GM21367 (cell line): ENCODE data around the gene TPBGL.

Source experiments
- ATAC-seq: cut with Tn5 transposase; IDR thresholded peaks from one replicate; pipeline ENCODE4 v1.9.1; 2021; ENCODE audit not compliant: unreplicated experiment

TPBGL gene

DNA sequence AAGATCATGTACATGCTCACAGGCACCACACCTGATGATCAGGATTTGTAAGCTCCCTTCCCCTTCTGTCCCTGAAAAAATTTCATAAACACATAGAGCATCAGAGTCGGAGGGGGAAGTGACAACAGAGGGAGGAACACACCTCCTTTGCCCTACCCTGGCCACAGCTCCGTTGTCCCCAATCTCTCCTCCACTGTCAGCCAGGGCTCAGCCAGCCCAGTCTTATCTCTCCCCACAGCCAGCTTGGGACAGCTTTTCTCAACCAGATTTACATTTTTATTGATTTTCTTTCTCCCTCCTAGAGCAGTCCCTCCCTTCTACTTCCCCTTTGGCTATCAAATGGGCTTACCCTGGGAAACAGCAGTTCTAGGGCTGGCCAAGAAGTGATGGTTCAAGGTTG is 32.1 kb upstream of the TPBGL start:
- ATAC-seq = no peak

DNA sequence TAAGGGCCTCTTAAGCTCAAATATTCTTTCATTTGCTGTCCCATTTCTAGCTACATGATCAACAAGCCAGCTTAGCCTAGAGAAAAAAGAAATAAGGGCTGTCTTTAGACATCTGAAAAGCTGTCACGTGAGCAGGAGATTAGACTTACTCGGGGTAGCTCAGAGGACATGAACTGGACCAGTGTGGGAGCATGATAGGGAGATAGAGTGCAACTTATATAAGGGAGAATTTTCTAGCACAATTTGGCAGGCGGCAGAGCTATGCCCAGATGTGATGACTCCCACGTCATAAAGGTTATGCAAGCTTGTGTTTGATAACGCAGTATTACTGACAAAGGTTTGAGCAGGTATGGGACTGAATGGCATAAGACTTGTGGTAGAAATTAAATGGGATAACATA is 28.2 kb upstream of the TPBGL start:
- no peak for ATAC-seq

DNA sequence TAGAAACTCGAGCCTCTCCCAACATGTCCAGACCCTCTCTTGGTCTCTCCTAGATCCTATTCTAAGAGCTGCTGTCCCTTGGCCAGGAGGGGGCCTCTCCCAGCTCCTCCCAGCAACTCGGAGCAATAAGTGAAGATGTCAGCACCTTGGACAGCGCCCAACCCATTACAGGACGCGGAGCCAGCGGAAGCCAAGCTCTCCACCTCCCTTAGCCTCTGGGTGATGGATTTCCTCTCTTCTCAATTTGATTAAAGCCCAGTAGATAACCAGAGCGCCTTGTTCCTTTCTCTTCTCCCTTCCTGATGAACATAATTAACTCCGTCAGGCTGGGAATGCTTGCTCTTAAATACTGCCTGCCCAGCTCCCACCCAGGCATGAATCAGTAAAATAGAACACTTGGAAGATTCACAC is 26.2 kb upstream of the TPBGL start:
- no peak for ATAC-seq

DNA sequence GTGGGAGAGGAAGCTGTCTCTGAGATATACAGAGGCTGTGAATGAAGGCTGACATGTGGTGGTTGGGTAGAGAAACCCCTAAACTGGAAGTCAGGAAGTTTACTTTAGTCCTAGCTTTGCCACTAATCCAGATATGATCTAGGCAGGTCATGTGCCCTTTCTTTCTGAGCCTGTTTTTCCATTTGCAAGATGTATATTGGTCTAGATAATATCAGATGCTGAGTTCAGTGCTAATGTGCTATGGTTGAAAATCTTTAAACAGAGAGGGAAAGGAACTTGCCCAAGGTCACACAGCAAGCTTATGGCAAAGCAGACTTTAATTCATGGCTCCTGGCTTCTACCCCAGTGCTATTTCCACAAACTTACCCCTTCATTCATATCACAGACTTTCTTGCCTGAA is 25.7 kb upstream of the TPBGL start:
- ATAC-seq = no peak

DNA sequence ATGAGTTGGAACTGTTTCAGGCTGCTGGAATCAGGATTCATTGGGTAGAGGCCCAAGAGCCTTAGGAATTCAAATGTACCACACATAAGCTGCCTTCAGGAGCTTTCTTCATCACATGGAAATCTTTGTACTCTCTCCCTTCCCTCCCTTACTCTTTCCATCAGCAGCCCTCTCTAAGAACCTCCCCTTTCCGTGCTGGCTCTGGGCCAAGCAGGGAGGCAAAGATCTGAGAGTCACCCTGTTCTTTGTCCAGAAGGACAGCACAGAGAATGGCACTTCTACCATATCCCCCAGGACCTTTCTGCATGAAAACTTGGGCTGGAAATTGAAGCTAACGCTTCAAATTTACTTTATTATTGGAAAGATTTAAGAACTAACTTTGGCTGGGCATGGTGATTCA is 20.7 kb upstream of the TPBGL start:
- no peak for ATAC-seq

DNA sequence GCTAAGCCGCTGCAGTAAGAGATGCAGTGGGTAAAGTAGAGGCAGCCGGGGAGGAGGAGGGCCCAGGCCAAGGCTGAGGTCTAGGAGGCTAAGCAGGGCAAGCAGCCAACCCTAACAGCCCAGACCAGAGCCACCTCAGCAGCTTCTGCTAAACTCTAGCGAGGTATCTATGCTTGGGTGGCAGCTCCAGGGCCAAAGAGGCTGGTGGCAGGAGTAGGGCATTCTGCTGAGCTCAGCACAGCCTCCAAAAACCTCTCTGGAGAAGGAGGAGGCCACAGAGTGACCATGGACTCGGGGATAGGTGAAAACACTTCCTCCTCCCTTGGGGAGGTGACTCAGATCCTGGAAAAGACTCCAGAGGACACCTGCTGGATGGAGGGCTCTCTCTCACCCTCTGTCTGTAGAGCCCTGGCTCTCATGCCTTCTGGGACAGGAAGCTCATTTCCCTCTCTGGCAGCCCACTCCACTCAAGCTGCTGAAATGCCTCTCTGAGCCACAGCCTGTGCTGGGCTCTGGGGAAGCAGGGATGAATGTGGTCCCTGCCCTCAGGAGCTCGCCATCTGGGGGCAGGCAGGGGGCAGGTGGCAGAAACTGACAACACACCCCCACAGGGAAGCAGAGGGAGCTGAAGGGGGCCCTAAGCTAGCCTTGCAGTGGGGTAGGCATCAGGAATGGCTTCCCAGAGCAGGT is 16.5 kb upstream of the TPBGL start:
- ATAC-seq = no peak

DNA sequence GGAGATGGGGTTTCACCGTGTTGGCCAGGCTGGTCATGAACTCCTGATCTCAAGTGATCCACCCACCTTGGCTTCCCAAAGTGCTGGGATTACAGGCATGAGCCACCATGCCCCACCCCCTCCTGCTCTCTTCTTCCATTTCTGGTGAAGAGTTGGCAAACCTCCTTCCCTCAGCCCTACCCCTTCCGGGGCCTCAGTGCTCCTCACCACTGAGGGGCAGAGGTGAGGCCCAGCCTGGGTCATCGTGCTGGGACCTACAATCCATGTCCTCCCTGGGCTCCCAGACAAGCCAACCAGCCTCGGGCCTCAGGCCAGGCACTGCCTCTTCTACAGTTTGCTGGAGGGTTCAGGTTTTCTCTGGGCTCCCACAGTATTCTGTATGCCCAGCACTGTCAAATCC is 14.8 kb upstream of the TPBGL start:
- no peak for ATAC-seq

DNA sequence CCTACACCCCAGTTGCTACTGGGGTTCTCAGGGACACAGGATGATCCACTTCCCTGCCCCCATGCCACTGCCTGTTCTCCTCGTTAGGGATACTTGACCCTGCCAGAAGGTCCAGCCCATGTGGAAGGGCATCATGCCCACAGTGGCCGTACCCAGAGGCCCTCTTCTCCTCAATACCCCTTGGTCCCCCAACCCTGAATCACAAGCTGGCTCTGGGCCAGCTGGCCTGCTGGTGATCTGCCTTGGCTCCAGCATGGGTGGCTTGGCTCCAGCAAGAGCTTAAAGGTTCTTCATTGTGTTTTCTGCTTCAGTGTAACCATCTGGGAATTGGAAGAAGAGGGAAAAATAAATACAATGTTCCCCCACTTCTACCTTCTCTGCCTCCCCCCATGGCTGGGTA is 11.1 kb upstream of the TPBGL start:
- no peak for ATAC-seq

DNA sequence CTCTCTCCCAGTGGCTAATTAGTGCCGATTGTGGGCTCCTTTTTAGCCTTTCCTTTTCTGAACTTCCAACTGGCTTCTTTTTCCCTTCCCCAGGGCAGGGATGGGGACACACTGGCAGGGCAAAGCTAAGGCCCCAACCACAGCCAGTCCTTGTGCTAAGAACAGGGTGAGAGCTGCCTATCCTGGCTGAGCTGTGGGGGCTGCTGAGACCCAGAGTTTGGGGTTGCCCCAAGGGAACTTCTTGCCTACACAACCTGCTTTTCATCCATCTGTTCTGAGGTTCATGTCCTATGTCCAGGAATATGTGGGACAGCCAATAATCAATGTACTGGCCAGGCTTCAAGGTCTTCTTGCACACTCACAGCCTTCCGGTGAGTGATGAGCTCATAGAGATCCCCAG is 10.0 kb upstream of the TPBGL start:
- ATAC-seq = no peak

DNA sequence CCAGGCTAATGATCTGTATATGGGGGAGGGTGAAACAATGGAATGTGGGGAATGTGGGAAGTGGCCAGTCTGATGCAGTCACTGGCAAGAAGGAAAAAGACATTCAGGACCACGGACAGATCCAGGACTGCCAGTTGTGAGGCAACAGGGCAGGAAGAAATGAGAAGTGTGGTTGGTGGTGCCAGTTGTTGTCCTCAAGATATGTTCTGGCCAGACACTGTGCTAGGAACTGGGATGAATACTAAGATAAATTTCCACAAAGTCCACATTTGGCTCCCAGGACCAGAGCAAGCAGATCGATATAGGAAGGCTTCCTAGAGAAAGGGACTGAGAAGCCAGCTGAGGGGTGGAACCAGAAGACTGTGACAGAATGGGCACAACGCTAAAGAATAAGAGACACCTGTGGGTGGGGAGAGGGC is 6.8 kb upstream of the TPBGL start:
- no peak for ATAC-seq

DNA sequence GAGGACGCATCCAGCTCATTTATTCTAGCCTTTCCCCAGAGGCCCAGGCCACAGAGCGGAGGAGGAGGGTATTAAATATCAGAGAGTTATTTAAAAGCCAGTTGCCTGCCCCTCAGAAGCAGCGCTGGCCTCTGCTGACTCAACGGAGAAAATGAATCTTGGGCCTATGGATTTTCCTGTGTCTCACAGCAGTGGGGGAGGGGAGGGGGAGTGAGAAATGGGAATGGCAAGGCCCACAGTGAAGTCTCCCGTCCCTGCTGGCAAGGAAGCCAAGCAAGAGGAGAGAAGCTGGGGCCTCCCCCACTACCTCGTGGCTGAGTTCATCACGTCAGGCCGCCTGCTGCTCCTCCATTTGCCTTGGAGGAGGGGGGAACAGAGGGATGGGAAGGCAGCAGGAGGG is 4.5 kb upstream of the TPBGL start:
- ATAC-seq = no peak

DNA sequence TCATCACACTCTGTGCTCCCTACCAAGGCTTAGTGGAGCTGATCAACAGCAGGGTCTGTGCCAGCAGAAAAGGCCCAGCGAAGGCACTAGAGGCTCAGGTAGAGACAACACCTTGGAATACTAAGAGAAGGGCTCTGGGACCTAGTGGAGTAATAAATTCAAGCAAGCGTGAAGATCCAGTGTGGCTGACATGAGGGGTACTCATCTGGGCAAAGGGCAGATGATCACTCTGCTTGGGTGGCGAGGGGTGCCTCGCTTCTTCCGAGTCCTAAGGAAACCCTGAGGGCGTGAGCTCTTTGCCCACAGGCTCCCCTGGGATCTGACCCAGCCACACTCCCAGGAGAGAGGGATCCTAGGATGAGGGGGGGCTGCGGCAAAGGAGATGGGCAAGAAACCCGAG is 3.5 kb upstream of the TPBGL start:
- no peak for ATAC-seq

DNA sequence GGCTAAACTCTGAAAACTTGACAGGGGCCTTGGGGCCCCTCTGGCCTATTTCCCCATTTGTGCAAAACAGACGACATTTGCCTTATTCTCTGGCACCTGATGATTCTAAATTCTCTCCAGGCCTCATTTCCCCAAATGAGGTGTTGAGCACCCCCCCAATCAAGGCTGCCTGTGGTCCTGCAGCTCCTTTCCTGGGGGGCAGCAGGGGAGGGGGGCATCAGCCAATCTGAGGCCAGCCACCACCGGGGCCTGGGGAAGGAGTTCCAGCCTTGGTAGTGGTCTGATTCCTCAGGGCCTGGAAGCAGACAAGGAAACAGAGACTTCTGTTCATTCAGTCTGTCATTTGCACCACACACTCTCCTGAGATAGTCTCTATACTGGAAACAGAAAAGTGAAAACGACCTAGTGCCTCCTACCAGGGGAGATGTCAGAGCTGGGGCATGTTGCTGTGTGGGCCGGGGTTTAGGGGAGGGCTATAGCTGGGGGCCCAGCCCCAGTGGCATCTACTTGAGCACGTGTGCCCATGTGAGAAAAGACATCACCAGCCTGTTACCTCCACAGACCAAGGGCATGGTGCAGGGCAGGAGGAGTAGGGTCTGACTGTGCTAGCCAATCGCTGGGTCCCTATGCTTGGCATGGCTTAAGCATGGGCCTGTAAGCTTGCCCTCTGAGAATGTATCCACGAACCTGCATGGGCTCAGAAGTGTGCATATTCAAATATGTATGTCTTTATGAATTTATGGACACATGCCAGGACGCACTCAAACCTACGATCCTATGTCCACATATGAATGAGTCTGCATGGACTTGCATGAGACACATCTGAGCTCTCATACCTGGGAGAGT is 1.8 kb upstream of the TPBGL start:
- ATAC-seq = no peak

DNA sequence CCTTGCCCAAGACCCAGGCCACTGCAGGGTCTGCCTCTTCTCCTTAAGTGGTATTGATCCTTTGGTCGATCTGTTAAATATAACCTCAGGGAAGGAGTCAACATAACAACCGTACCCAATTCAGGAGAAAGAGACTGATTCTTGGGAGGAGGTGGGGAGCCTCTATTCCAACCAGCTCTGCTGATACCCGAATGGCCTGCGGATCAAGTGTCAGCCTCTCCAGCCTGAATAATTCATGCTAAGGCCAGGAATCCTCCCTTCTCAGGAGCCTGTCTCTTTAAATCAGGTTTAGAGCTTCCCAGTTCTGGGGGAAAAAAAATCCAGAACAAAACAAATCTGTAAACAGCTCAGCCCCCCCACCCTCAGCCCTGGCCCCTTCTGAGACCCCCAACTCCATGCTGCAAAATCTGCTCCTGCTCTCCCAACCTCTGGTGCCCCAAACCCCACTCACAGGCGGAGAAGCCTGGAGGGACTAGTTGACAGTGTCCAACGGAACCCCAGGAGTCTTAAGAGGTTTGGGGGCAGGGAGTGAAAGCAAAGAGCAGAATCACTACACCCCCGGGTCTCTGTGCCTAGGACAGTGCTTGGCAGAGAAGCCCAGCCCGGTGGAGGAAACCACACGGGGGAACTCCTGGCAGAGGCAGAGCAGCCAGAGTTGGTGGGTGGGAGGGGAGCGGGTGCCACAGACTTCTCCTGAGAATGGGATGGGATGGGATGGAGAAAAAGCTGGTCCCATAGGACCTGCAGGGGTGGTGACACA is 863 bp upstream of the TPBGL start:
- no peak for ATAC-seq

DNA sequence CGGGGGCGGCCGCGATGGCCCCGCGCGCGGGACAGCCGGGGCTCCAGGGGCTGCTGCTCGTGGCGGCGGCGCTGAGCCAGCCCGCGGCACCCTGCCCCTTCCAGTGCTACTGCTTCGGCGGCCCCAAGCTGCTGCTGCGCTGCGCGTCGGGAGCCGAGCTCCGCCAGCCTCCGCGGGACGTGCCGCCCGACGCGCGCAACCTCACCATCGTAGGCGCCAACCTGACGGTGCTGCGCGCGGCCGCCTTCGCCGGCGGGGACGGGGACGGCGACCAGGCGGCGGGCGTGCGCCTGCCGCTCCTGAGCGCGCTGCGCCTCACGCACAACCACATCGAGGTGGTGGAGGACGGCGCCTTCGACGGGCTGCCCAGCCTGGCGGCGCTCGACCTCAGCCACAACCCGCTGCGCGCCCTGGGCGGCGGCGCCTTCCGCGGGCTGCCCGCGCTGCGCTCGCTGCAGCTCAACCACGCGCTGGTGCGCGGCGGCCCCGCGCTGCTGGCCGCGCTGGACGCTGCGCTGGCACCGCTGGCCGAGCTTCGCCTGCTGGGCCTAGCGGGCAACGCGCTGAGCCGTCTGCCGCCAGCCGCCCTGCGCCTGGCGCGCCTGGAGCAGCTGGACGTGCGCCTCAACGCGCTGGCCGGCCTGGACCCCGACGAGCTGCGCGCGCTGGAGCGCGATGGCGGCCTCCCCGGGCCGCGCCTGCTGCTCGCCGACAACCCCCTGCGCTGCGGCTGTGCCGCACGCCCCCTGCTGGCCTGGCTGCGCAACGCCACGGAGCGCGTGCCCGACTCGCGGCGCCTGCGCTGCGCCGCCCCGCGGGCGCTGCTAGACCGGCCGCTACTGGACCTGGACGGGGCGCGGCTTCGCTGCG is 697 bp downstream of the TPBGL start:
- ATAC-seq = peak; percentile 77

DNA sequence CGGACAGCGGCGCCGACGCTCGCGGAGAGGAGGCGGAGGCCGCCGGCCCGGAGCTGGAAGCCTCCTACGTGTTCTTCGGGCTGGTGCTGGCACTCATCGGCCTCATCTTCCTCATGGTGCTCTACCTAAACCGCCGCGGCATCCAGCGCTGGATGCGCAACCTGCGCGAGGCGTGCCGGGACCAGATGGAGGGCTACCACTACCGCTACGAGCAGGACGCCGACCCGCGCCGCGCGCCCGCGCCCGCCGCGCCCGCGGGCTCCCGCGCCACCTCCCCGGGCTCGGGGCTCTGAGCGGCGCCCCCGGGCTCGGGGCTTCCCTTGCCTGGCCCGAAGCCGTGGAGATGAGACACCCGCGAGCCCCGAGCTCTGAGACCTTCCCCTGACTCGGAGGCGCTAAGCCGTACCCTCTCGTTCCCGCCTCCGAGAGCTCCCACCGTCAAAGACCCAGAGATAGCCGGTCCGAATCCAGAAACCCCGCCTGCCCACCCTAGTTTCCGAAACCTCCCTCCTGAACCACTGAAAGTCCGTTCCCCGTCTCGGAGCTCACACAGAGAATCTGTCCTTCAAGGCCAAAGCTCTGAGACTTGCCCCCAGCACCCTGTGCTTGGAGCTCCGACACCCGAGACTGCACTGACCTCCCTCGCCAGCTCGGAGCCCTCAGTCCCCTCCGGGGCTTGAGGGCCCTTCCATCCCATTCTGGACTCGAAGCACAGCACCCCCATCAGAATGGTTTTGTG is 1.5 kb downstream of the TPBGL start:
- ATAC-seq = no peak

DNA sequence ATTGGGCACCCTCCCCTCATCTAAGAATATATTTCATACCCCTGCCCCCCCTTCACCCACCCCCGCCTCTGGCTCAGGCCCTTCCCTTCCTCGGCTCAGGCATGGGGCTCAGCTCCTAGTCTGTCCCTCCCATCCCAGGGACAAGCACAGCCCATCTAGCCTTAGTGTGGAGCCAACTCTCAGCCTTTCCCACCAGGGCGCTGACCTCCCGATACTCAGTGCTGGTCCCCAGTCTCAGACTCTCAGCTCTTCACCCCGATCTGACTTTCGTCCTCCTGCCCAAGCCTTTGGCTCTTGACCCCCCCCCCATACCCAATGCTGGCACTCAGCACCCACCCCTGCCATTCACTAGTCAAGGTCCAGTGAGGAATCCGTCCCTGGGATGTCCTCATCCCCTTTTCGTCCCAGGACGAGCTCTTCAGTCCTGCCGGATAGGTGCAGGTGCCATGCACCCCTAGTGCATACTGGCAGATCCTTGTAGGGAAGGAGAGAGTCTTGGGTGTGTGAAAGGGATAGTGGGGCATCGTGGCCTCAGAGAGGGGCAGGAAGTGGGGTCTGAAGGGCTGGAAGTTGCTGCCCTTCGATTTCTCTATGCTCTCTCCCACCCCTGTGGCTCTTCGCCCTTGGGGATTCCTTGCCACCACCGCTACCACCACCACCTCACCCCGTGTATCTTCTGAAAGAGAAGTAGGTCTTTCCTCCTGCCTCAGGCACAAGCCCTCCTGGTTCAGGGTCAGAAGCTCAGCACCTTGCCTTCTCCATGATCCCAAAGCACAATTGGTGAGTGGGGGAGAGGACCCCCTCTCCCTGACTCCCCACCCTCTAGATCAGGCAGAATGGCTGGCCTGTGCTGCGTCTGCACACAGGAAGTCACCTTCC is 2.4 kb downstream of the TPBGL start:
- ATAC-seq = no peak

DNA sequence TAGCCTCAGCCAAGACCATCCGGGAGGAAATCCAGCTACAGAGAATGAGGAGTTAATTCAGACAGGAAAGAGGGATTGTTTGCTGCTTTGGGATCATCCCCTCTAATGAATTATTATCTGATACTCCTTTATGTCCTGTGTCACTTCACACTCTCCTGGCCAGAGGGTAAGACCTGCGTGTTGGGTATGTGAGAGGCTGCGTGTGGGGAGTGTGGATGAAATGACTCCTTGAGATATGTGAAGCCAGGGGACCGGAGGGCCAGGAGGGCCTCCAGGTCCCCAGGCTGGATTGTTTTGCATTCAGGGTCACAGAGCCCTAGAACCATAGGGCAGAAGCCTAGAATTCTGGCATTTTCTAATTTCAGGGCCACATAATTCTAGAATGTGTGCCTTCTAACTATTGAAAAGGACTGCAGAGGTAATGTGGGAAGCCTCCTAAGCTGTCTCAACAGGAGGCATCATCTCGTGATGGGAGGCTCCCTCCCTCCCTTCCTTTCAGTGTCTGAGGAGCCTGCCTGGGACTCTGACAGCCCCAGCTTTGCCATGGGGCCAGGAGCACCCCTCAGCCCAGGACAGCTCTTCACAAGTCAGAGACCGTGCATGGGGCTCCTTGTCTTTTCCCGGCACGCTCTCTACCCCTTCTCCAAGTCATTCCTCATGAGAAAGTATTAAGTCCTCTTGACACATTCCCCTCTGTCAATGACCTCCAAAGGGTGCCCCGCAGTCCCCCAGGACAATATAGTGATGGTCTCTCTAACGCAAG is 3.7 kb downstream of the TPBGL start:
- ATAC-seq = no peak
